Mucosa of stomach (tissue), 1 donor: ENCODE results near the gene SP5.
A peak's percentile ranks its signal among the peaks of the same experiment; 100 is the strongest.

Source experiments
- H3K27me3 ChIP-seq: one replicate; pipeline ENCODE4 v1.7.0; 2013; ENCODE audit warnings: mild to moderate bottlenecking, low read length; ENCODE audit not compliant: control insufficient read depth, insufficient read depth
- H3K36me3 ChIP-seq: one replicate; pipeline ENCODE4 v1.7.0; 2013; ENCODE audit warnings: low read length; ENCODE audit not compliant: control insufficient read depth, insufficient read depth
- H3K4me1 ChIP-seq: one replicate; pipeline ENCODE4 v1.7.0; 2013; ENCODE audit warnings: mild to moderate bottlenecking, low read length; ENCODE audit not compliant: control insufficient read depth, insufficient read depth
- H3K4me3 ChIP-seq: one replicate; pipeline ENCODE4 v1.7.0; 2013; ENCODE audit warnings: low read length
- H3K9ac ChIP-seq: one replicate; pipeline ENCODE4 v1.7.0; 2013; ENCODE audit warnings: mild to moderate bottlenecking, low read length, moderate library complexity
- H3K9me3 ChIP-seq: one replicate; pipeline ENCODE4 v1.7.0; 2013; ENCODE audit warnings: mild to moderate bottlenecking, low read length, moderate library complexity; ENCODE audit not compliant: control insufficient read depth
- donor health status: Pancreatic carcinoma.

The SP5 gene

GRCh38 chr2:170712653-170713542 lies 2.2 kb upstream of the SP5 start:
- Histone ChIP-seq H3K9me3 (no peaks in the 10 kb centered on the region), H3K9ac (no peak overlapping the region), H3K4me1 (peaks cover 26% of the 10 kb centered on the region), H3K27me3 (peaks cover 78% of the 10 kb centered on the region), H3K36me3 (no peaks in the 10 kb centered on the region), H3K4me3 (no peak overlapping the region)

GRCh38 chr2:170713543-170714380 lies 1.4 kb upstream of the SP5 start:
- peak overlapping the region; percentile 41 for H3K4me3 ChIP-seq

GRCh38 chr2:170714381-170715061 lies 616 bp upstream of the SP5 start:
- H3K9ac ChIP-seq: peak overlapping the region; percentile 74
- peaks cover 78% of the 10 kb centered on the region for H3K27me3 ChIP-seq
- H3K9me3 ChIP-seq: no peaks in the 10 kb centered on the region
- peaks cover 26% of the 10 kb centered on the region for H3K4me1 ChIP-seq
- peak overlapping the region; percentile 41 for H3K4me3 ChIP-seq
- H3K36me3 ChIP-seq: no peaks in the 10 kb centered on the region

More at GRCh38 chr2:170713543-170714380, 1.4 kb upstream of the SP5 start:
- Histone ChIP-seq H3K27me3 (peaks cover 78% of the 10 kb centered on the region), H3K36me3 (no peaks in the 10 kb centered on the region), H3K4me1 (peaks cover 26% of the 10 kb centered on the region), H3K9ac (peak overlapping the region; percentile 74), H3K9me3 (no peaks in the 10 kb centered on the region)

GRCh38 chr2:170715932-170716777 lies 1.0 kb downstream of the SP5 start:
- H3K4me3 ChIP-seq: no peak overlapping the region
- H3K4me1 ChIP-seq: peaks cover 26% of the 10 kb centered on the region
- H3K36me3 ChIP-seq: no peaks in the 10 kb centered on the region
- H3K9me3 ChIP-seq: no peaks in the 10 kb centered on the region
- H3K9ac ChIP-seq: peak overlapping the region; percentile 28
- peaks cover 70% of the 10 kb centered on the region for H3K27me3 ChIP-seq

GRCh38 chr2:170716851-170717598 lies 1.9 kb downstream of the SP5 start:
- peaks cover 26% of the 10 kb centered on the region for H3K4me1 ChIP-seq
- no peak overlapping the region for H3K9ac ChIP-seq
- no peak overlapping the region for H3K4me3 ChIP-seq
- no peaks in the 10 kb centered on the region for H3K36me3 ChIP-seq
- no peaks in the 10 kb centered on the region for H3K9me3 ChIP-seq
- H3K27me3 ChIP-seq: peaks cover 61% of the 10 kb centered on the region

- no peaks in the 10 kb centered on the region for H3K36me3 ChIP-seq
- no peak overlapping the region for H3K9ac ChIP-seq
- H3K4me3 ChIP-seq: no peak overlapping the region
- H3K9me3 ChIP-seq: no peaks in the 10 kb centered on the region
- peaks cover 55% of the 10 kb centered on the region for H3K27me3 ChIP-seq
- peaks cover 23% of the 10 kb centered on the region for H3K4me1 ChIP-seq
Observed at GRCh38 chr2:170717599-170717963, 2.4 kb downstream of the SP5 start.

- Histone ChIP-seq H3K4me3 (no peak overlapping the region), H3K9me3 (no peaks in the 10 kb centered on the region), H3K36me3 (no peaks in the 10 kb centered on the region), H3K4me1 (peaks cover 19% of the 10 kb centered on the region), H3K9ac (no peak overlapping the region), H3K27me3 (peaks cover 50% of the 10 kb centered on the region)
Observed at GRCh38 chr2:170717991-170718589, 3.0 kb downstream of the SP5 start.

GRCh38 chr2:170719810-170720209 lies 4.7 kb downstream of the SP5 start:
- Histone ChIP-seq H3K36me3 (no peaks in the 10 kb centered on the region), H3K4me1 (peaks cover 13% of the 10 kb centered on the region), H3K9ac (no peak overlapping the region), H3K4me3 (no peak overlapping the region), H3K27me3 (peaks cover 36% of the 10 kb centered on the region), H3K9me3 (no peaks in the 10 kb centered on the region)

GRCh38 chr2:170721678-170722077 lies 6.5 kb downstream of the SP5 start:
- no peak overlapping the region for H3K4me3 ChIP-seq
- no peak overlapping the region for H3K9ac ChIP-seq
- H3K27me3 ChIP-seq: peaks cover 17% of the 10 kb centered on the region
- peaks cover 8% of the 10 kb centered on the region for H3K4me1 ChIP-seq
- no peaks in the 10 kb centered on the region for H3K9me3 ChIP-seq
- H3K36me3 ChIP-seq: no peaks in the 10 kb centered on the region

- Histone ChIP-seq H3K36me3 (no peaks in the 10 kb centered on the region), H3K4me1 (peaks cover 2% of the 10 kb centered on the region), H3K27me3 (peaks cover 11% of the 10 kb centered on the region), H3K9me3 (no peaks in the 10 kb centered on the region), H3K9ac (no peak overlapping the region), H3K4me3 (no peak overlapping the region)
Observed at GRCh38 chr2:170722301-170722700, 7.2 kb downstream of the SP5 start.
